Spleen (tissue), 11 donors: ENCODE data around the gene FOXC1. TPM values are rescaled to one million over a fixed set of nuclear protein-coding genes. Genes with fewer than 3 reads are reported as not detected.

Experiments used
- DNase-seq: peaks from one replicate; pipeline ENCODE4 v3.0.0-alpha.2; 2020
- H3K27ac ChIP-seq, 8 donors: fragments of 200-600 bp; sonication (generic) in 7 of 8; 1 replicate in 4 of 8; 2 replicates in 4 of 8; pipeline versions ENCODE4 v1.5.0 to v1.8.0; 2016 to 2021; ENCODE audit warnings: inconsistent platforms in 4 of 8, mild to moderate bottlenecking in 4 of 8, moderate library complexity in 1 of 8
- H3K27me3 ChIP-seq, 7 donors: fragments of 200-600 bp; sonication (generic) in 6 of 7; replicated peaks in 1 of 7; 1 replicate in 4 of 7; 2 replicates in 3 of 7; pipeline versions ENCODE4 v1.5.0 to v1.8.0; 2016 to 2021; ENCODE audit warnings: inconsistent platforms in 3 of 7, mild to moderate bottlenecking in 1 of 7
- H3K36me3 ChIP-seq, 6 donors: fragments of 200-600 bp; sonication (generic) in 5 of 6; 1 replicate in 4 of 6; 2 replicates in 2 of 6; pipeline versions ENCODE4 v1.5.0 to v1.8.0; 2016 to 2021; ENCODE audit warnings: inconsistent platforms in 2 of 6
- H3K4me1 ChIP-seq, 6 donors: fragments of 200-600 bp; sonication (generic) in 5 of 6; 1 replicate in 3 of 6; 2 replicates in 3 of 6; pipeline versions ENCODE4 v1.5.0 to v1.8.0; 2016 to 2021; ENCODE audit warnings: inconsistent platforms in 3 of 6
- H3K4me3 ChIP-seq, 8 donors: fragments of 200-600 bp; sonication (generic) in 7 of 8; 1 replicate in 4 of 8; 2 replicates in 4 of 8; pipeline versions ENCODE4 v1.5.0 to v1.8.0; 2016 to 2021; ENCODE audit warnings: inconsistent platforms in 4 of 8, mild to moderate bottlenecking in 4 of 8, moderate library complexity in 2 of 8
- H3K9me3 ChIP-seq, 8 donors: fragments of 200-600 bp; sonication (generic) in 7 of 8; 1 replicate in 4 of 8; 2 replicates in 4 of 8; pipeline versions ENCODE4 v1.5.0 to v1.8.0; 2016 to 2021; ENCODE audit warnings: inconsistent platforms in 4 of 8
- CTCF ChIP-seq, 11 experiments: fragments of 200-600 bp in 7 of 11; fragments of 450-650 bp in 4 of 11; sonication (generic) in 4 of 11; IDR thresholded peaks in 8 of 11; conservative IDR thresholded peaks in 3 of 11; 1 replicate in 7 of 11; 2 replicates in 4 of 11; pipeline versions ENCODE4 v1.4.0 to v1.8.0; 2016 to 2021; ENCODE audit warnings: antibody characterized with exemption in 11 of 11, inconsistent platforms in 4 of 11, mild to moderate bottlenecking in 1 of 11
- POLR2A ChIP-seq, 3 donors: fragments of 450-650 bp; IDR thresholded peaks; one replicate each; pipeline ENCODE4 v1.5.1; 2017; ENCODE audit warnings: antibody characterized with exemption in 3 of 3, mild to moderate bottlenecking in 1 of 3
- POLR2AphosphoS5 ChIP-seq, 3 donors: sonication (generic); formaldehyde crosslinking; IDR thresholded peaks; one replicate each; pipeline ENCODE4 v1.5.1; 2017; ENCODE audit warnings: antibody characterized with exemption in 3 of 3
- WGBS, 5 donors: extraction: QIAGEN DNeasy Blood & Tissue Kit in 3 of 5; methylation state at CpG; one replicate each; pipeline versions ENCODE4 v1.1.5 to v1.1.7; 2013 to 2018; 5-methylcytosine and 5-hydroxymethylcytosine counted together
- intact Hi-C: fragments of 100-400 bp; cut with DNase I; formaldehyde crosslinking; loops from one replicate; pipeline ENCODE4 v1.15.0; 2023; ENCODE audit warnings: low total_unique reads
- polyA plus RNA-seq, 3 donors: library from polyadenylated mRNA; stranded (reverse); fragments of 200-250 nt; gene quantifications; one replicate each; pipeline ENCODE4 v1.2.1, GENCODE V29; 2013
- total RNA-seq, 7 donors: library from RNA; depleted of rRNA in 3 of 7; stranded (reverse); fragments of >200 nt in 3 of 7; fragmentation: NEBNext Ultra II Directional in 4 of 7; extraction: Animal tissue kit (Norgen Biotek cat#: 25700) in 4 of 7; gene quantifications; one replicate each; pipeline versions ENCODE4 v1.1.0 to v1.2.1, GENCODE V29; 2016 to 2021
- donor health status: healthy with polysubstance abuse.
- donor health status: DM: no; HTN: no; CAD: no; lungs with moderate emphysema.
- donor health status: DM: no; HTN: no; CAD: no.
- donor health status: Bipolar disorder and iron deficiency.
- donor health status: healthy.
- donor health status: DM: no; HTN: no; CAD: no.
- donor health status: DM: yes; HTN: yes; CAD: no.

The FOXC1 gene
- total and polyA plus RNA-seq, 10 donors: 0.20 to 1.1 (median 0.55) TPM

GRCh38 chr6:1645466-1646185, 35.9 kb downstream of the FOXC1 start:
- DNase-seq: no peak
- Histone ChIP-seq H3K4me1 (peaks cover 0 to 6% (median 0%) of the 10 kb centered on the region in 6 donors), H3K4me3 (no peak overlapping the region), H3K9me3 (no peaks in the 10 kb centered on the region), H3K27me3 (no peaks in the 10 kb centered on the region), H3K27ac (no peak overlapping the region), H3K36me3 (no peaks in the 10 kb centered on the region)
- intact Hi-C loops: no loop called here
- 93 to 96% (median 93%) methylated on average over 14 of the region's 14 CpGs for WGBS, 5 donors
- TF ChIP-seq CTCF (IDR thresholded peaks at IDR 0.05 in 8 of 11, conservative IDR thresholded peaks at IDR 0.05 in 3 of 11) (no peak), POLR2AphosphoS5 (IDR thresholded peaks at IDR 0.05) (no peak), POLR2A (IDR thresholded peaks at IDR 0.05) (no peak)

GRCh38 chr6:1651362-1651761, 41.6 kb downstream of the FOXC1 start:
- 92 to 98% (median 95%) methylated on average over 3 of the region's 3 CpGs for WGBS, 5 donors

GRCh38 chr6:1652842-1653241, 43.1 kb downstream of the FOXC1 start:
- Histone ChIP-seq H3K36me3 (no peaks in the 10 kb centered on the region), H3K27ac (no peak overlapping the region), H3K9me3 (no peaks in the 10 kb centered on the region), H3K4me1 (no peaks in the 10 kb centered on the region), H3K27me3 (no peaks in the 10 kb centered on the region), H3K4me3 (no peak overlapping the region)
- WGBS, 5 donors: 92 to 95% (median 94%) methylated on average over 10 of the region's 10 CpGs
- DNase-seq: no peak
- intact Hi-C loops: no loop called here
- no peak for TF ChIP-seq POLR2AphosphoS5 (IDR thresholded peaks at IDR 0.05)
- no peak for TF ChIP-seq POLR2A (IDR thresholded peaks at IDR 0.05)
- no peak for TF ChIP-seq CTCF (IDR thresholded peaks at IDR 0.05 in 8 of 11, conservative IDR thresholded peaks at IDR 0.05 in 3 of 11)

More at GRCh38 chr6:1651362-1651761, 41.6 kb downstream of the FOXC1 start:
- H3K4me3 ChIP-seq: no peak overlapping the region
- H3K27me3 ChIP-seq: no peaks in the 10 kb centered on the region
- H3K36me3 ChIP-seq: no peaks in the 10 kb centered on the region
- H3K27ac ChIP-seq: no peak overlapping the region
- TF ChIP-seq POLR2A (IDR thresholded peaks at IDR 0.05) (no peak), POLR2AphosphoS5 (IDR thresholded peaks at IDR 0.05) (no peak), CTCF (IDR thresholded peaks at IDR 0.05 in 8 of 11, conservative IDR thresholded peaks at IDR 0.05 in 3 of 11) (no peak)
- no peak for DNase-seq
- H3K4me1 ChIP-seq: no peaks in the 10 kb centered on the region
- no peaks in the 10 kb centered on the region for H3K9me3 ChIP-seq
- intact Hi-C loops: no loop called here

GRCh38 chr6:1654054-1654453, 44.3 kb downstream of the FOXC1 start:
- H3K36me3 ChIP-seq: no peaks in the 10 kb centered on the region
- intact Hi-C loops: no loop called here
- no peak overlapping the region for H3K27ac ChIP-seq
- H3K4me3 ChIP-seq: no peak overlapping the region
- no peaks in the 10 kb centered on the region for H3K27me3 ChIP-seq
- no peak for TF ChIP-seq POLR2AphosphoS5 (IDR thresholded peaks at IDR 0.05)
- WGBS, 5 donors: 67 to 75% (median 71%) methylated on average over 4 of the region's 4 CpGs
- no peak for DNase-seq
- H3K9me3 ChIP-seq: no peaks in the 10 kb centered on the region
- H3K4me1 ChIP-seq: no peaks in the 10 kb centered on the region
